ES-I3 (cell line): ENCODE results near the gene RPL31.

Experiments used
- H3K36me3 ChIP-seq: 2 replicates; pipeline ENCODE4 v1.6.1; 2013; ENCODE audit warnings: mild to moderate bottlenecking, low read length, control low read depth, moderate library complexity; ENCODE audit not compliant: insufficient read depth
- H3K4me1 ChIP-seq: 2 replicates; pipeline ENCODE4 v1.6.1; 2013; ENCODE audit warnings: mild to moderate bottlenecking, control low read depth, low read length; ENCODE audit not compliant: insufficient read depth
- H3K9ac ChIP-seq: 2 replicates; pipeline ENCODE4 v1.6.1; 2013; ENCODE audit warnings: low read depth, mild to moderate bottlenecking, low read length, moderate library complexity
- H3K9me3 ChIP-seq: 2 replicates; pipeline ENCODE4 v1.6.1; 2013; ENCODE audit warnings: mild to moderate bottlenecking, low read length, moderate library complexity; ENCODE audit not compliant: control insufficient read depth, insufficient read depth

RPL31 gene

DNA sequence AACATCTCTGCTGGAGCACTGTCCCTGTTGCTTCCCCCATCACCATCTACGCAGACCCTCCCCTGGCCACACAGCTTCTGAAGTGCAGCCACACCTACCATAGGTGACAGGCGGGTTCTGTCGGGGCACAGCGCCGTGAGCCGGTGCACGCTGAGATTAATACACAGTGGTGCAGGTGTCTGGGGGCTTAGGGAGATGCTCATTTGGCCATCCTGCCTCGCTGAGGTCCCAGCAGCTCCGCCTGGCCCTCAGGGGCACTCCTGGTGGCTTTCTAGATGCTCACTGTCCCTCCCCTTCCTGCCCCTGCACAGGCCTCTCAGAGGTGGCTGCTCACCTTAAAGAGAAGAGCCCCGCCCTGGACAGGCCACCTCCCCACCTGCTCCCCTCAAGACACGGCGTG lies 18.9 kb upstream of the RPL31 start:
- Histone ChIP-seq H3K9ac (no peak overlapping the region), H3K9me3 (no peaks in the 10 kb centered on the region), H3K36me3 (no peaks in the 10 kb centered on the region), H3K4me1 (peaks cover 13% of the 10 kb centered on the region; the same call in 1 of the 2 replicates)

DNA sequence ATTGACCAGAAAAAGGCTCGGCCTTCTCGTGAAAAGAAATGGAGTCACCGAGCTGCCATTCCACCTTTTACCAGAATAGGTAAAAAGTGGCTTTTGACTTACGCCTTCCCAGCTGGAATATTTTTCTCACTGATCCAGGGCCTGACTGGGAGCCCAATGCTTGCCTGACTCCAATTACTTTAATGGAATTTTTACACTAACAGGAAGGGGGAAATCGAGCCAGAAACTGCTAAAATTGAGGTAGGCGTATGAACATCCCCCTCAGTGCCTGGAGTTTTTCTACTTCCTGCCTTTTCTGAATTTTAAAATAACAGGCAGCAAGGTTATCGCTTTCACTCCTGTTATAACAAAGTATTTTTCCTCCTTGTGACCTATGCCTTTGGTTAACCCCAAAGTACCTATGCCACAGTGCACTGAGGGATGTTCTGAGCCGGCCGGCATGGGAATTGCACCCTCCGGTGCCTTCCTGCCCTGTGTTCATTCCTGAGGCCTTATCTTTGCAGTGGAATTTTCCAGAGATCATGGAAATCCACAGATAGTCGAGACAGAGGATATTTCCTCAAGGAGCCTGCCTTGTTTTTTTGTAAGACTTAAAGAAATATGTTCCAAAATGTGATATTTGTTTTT lies 18.3 kb upstream of the RPL31 start:
- peaks cover 13% of the 10 kb centered on the region; the same call in 1 of the 2 replicates for H3K4me1 ChIP-seq
- H3K36me3 ChIP-seq, result no peaks in the 10 kb centered on the region
- H3K9me3 ChIP-seq, result no peaks in the 10 kb centered on the region
- no peak overlapping the region for H3K9ac ChIP-seq

DNA sequence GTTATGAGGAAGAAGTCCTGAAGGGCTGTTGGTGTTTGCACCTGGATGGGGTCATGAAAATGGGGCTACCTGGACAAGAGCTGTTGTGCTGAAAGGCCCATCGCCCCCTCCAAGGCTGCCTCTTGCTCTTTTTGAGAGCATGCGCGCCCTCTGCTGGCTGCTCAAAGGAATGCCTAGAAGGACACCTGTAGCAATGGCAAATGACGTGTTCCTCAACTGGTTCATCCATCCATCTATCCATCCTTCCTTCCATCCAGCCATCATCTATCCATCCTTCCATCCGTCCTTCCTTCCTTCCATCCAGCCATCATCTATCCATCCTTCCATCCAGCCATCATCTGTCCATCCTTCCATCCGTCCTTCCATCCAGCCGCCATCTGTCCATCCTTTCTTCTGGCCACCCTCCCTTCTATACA lies 17.2 kb upstream of the RPL31 start:
- Histone ChIP-seq H3K36me3 (no peaks in the 10 kb centered on the region), H3K9ac (no peak overlapping the region), H3K9me3 (no peaks in the 10 kb centered on the region)

DNA sequence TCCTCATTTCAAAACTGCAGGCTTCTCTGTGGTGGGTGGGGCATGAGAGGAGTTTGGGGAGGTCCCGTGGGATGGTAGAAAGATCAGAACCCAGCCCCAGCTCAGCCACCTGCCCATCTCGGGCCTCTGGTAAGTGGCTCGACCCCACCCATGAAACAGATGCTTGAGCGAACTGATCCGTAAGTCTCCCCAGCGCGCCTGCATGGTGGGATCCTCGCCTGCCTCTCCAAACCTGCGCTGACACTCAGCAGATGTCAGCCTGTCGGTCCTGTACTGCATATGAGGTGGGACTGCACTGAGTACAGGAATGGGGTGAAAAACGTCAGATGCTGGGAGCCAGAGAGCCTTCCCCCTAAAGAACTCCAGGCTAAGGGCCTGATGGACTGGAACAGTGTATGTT lies 15.9 kb upstream of the RPL31 start:
- Histone ChIP-seq H3K36me3 (no peaks in the 10 kb centered on the region), H3K9ac (no peak overlapping the region), H3K9me3 (no peaks in the 10 kb centered on the region), H3K4me1 (peaks cover 7% of the 10 kb centered on the region; the same call in 1 of the 2 replicates)

More for the DNA sequence above, 17.2 kb upstream of the RPL31 start:
- peaks cover 13% of the 10 kb centered on the region; the same call in 1 of the 2 replicates for H3K4me1 ChIP-seq

GRCh38 chr2:100987536-100987935 lies 14.6 kb upstream of the RPL31 start:
- Histone ChIP-seq H3K9me3 (no peaks in the 10 kb centered on the region), H3K4me1 (no peaks in the 10 kb centered on the region), H3K9ac (no peak overlapping the region), H3K36me3 (no peaks in the 10 kb centered on the region)

GRCh38 chr2:100987974-100988373 lies 14.1 kb upstream of the RPL31 start:
- Histone ChIP-seq H3K36me3 (no peaks in the 10 kb centered on the region), H3K4me1 (no peaks in the 10 kb centered on the region), H3K9ac (no peak overlapping the region), H3K9me3 (no peaks in the 10 kb centered on the region)

GRCh38 chr2:100988630-100989417 lies 13.3 kb upstream of the RPL31 start:
- H3K9ac ChIP-seq, result no peak overlapping the region
- H3K36me3 ChIP-seq, result no peaks in the 10 kb centered on the region
- H3K4me1 ChIP-seq, result no peaks in the 10 kb centered on the region
- H3K9me3 ChIP-seq, result no peaks in the 10 kb centered on the region

DNA sequence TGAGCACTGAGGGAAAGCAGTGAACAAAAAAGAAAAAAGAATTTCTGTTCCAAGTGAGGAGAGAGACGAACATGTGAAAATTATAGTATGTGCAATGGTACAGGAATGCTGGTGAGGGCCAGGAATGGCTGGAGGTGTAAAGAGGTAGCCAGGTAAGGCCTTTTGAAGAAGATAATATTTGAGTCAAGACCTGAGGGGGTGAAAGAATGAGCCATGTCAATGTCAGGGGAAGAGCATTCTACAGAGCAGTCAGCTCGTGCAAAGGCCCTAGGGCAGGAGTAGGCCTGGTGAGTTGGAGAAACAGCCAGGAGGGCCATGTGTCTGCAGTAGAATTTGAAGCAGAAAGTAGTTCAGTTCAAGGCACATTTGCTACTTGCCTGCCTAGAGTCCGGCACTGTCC lies 12.4 kb upstream of the RPL31 start:
- Histone ChIP-seq H3K4me1 (no peaks in the 10 kb centered on the region), H3K36me3 (no peaks in the 10 kb centered on the region), H3K9me3 (no peaks in the 10 kb centered on the region), H3K9ac (no peak overlapping the region)

GRCh38 chr2:100990166-100990565 lies 11.9 kb upstream of the RPL31 start:
- Histone ChIP-seq H3K9ac (no peak overlapping the region), H3K36me3 (no peaks in the 10 kb centered on the region), H3K9me3 (no peaks in the 10 kb centered on the region), H3K4me1 (no peaks in the 10 kb centered on the region)

DNA sequence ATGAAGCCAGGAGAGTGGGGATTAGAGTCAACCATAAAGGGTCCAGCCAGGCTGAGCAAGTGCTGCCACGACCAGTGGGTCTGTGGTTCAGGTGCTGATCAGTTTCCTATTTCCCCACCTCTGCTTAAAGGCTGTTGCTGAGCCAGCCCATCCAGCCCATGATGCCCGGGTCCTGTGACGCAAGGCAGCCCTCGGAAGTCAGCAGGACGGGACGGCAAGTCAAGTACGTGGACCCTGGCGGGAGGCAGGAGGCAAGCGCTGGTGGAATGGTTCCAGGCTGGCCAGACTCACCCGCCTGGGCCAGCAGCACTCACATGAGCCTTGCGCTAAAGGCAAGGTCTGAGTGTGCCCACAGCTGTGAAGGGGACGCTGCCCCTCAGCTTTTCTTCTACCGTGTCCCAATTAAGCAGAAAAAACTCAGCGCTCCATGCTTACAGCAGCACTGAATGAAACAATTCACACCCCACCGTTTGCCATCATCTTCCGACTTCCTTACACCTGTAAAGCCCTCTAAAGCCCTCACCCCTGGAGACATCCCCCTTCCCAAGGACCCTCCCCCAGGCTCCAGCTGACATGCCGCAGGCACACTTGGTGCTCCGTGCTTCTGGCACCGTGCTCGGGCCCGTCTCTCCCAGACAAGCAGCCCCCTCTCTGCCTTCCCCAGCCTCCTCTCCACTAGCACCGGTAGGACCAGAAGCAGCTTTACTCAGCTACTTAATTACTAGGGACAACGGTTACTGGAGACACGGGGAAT lies 11.3 kb upstream of the RPL31 start:
- no peaks in the 10 kb centered on the region for H3K4me1 ChIP-seq
- H3K9me3 ChIP-seq, result no peaks in the 10 kb centered on the region
- H3K9ac ChIP-seq, result no peak overlapping the region
- no peaks in the 10 kb centered on the region for H3K36me3 ChIP-seq

GRCh38 chr2:100991404-100991773 lies 10.7 kb upstream of the RPL31 start:
- Histone ChIP-seq H3K9me3 (no peaks in the 10 kb centered on the region), H3K36me3 (no peaks in the 10 kb centered on the region), H3K4me1 (no peaks in the 10 kb centered on the region), H3K9ac (no peak overlapping the region)

DNA sequence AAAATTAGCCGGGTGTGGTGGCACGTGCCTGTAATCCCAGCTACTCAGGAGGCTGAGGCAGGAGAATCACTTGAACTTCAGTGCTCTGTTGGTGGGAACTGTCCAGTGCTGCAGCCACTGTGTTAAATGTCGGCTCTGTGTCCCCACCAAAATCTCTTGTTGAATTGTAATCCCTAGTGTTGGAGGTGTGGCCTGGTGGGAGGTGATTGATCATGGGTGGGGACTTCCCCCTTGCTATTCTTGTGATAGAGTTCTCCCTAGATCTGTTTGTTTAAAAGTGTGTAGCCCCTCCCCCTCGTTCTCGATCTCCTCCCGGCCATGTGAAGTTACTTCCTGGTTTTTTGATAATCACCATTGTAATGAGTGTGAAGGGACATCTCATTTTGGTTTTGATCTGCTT lies 9.8 kb upstream of the RPL31 start:
- H3K36me3 ChIP-seq, result no peaks in the 10 kb centered on the region
- H3K9ac ChIP-seq, result no peak overlapping the region
- H3K4me1 ChIP-seq, result no peaks in the 10 kb centered on the region
- H3K9me3 ChIP-seq, result no peaks in the 10 kb centered on the region

- Histone ChIP-seq H3K9ac (no peak overlapping the region), H3K4me1 (no peaks in the 10 kb centered on the region), H3K36me3 (no peaks in the 10 kb centered on the region), H3K9me3 (no peaks in the 10 kb centered on the region)
Observed at GRCh38 chr2:100993294-100993693, 8.8 kb upstream of the RPL31 start.

DNA sequence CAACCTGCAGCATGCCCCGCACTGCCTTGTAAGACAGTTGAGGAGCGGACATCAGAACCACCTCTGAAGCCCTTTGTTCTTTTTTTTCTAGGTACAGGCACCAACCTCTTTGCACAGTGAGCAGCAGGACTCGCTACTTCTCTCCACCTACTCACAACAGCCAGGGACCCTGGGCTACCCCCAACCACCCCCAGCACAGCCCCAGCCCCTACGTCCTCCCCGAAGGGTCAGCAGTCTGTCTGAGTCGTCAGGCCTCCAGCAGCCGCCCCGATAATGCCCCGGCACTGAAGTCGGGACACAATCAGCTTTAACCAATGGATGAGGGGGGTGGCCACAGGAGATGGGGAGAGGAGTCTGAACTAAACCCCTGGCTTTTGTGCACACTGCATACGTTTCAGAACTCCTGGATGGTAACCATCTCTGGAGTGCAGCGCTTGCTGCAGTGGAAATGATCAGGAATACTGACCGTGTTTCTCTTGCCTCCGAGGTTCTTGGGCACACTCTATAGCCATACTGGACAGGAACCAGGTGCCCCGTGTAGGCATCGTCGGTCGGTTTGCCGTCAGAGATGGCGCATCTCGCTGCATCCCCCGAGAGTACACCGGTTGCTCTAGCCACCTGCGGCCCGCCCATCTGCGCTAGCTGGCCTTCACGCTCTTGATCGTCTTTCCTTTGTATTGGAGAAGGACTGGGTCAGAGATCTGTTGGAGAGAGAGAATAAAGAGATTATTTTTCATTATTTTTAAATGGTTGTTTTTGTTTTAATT lies 6.6 kb upstream of the RPL31 start:
- H3K9me3 ChIP-seq, result no peaks in the 10 kb centered on the region
- no peaks in the 10 kb centered on the region for H3K36me3 ChIP-seq
- H3K4me1 ChIP-seq, result no peaks in the 10 kb centered on the region
- H3K9ac ChIP-seq, result no peak overlapping the region
